Measurements from ENCODE around the gene LDLRAD3.

DNA sequence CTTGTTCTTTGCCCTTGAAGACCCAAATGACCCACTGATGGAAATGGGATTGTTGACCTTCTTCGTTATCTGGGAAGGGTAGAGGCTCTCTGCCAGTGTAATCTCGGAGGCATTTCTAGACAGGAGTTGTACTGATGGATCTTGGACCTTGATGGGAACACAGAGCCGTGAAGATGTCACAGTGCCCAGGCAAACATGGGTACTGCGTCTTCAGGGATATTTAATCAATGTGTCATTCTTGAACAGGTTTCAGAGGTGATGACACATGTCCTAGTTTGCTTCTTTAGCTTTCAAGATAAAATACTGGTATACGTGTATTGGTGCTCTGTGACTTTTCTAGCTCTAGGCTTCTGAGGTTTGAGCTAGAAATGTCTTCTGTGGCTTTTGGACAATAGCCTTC lies 6.2 kb downstream of the LDLRAD3 start:
- TF ChIP-seq TAF1 (IDR thresholded peaks at IDR 0.05; ENCODE audit: low read depth) = no peak
- TF ChIP-seq RAD21 (IDR thresholded peaks at IDR 0.05; ENCODE audit: low read depth) = no peak
